ENCODE results near the gene VWA8.

- TF ChIP-seq CTCF (IDR thresholded peaks at IDR 0.05; ENCODE audit: low read depth, low read length) (no peak), EZH2phosphoT487 (IDR thresholded peaks at IDR 0.05; ENCODE audit: low read depth) (no peak)
These were observed 396.9 kb downstream of the VWA8 start for GRCh38 chr13:41563984-41564365.

Measured in OCI-LY3 (cell line).